ENCODE measurements around the gene PCDHGA5. TPM values are rescaled to one million over a fixed set of nuclear protein-coding genes. Genes with fewer than 3 reads are reported as not detected.
A peak's percentile ranks its signal among the peaks of the same experiment; 100 is the strongest.
"Not testable (repeated sequence)": the region's sequence is repeated elsewhere in the genome, so short reads cannot be mapped to it uniquely, and the experiment has no call there.

PCDHGA5 gene
- total RNA-seq, 1 donor from 2014 or later, result 0.51 TPM

DNA sequence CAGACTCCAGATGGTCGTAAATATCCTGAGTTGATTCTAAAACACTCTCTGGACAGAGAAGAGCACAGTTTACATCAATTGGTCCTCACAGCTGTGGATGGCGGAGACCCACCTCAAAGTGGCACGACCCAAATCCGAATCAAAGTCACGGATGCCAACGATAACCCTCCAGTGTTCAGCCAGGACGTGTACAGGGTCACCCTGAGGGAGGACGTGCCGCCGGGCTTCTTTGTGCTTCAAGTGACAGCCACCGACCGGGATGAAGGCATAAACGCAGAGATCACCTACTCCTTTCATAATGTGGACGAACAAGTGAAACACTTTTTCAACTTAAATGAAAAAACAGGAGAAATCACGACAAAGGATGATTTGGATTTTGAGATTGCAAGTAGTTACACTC is 3.3 kb upstream of the PCDHGA5 start:
- Mint-ChIP-seq H3K4me3 (peak overlapping the region; percentile 3), H3K9me3 (peaks cover 31% of the 10 kb centered on the region), H3K27ac (no peak overlapping the region), H3K4me1 (no peaks in the 10 kb centered on the region), H3K36me3 (ENCODE audit: low read depth) (peaks cover 13% of the 10 kb centered on the region), H3K27me3 (peaks cover 32% of the 10 kb centered on the region)
- intact Hi-C loops (cut with micrococcal nuclease), result loop anchor here (5.0 kb wide), 1 partner anchor 52 kb away; the partner anchor contains the start of gene PCDHGA10
- DNase-seq, result peak; percentile 51

DNA sequence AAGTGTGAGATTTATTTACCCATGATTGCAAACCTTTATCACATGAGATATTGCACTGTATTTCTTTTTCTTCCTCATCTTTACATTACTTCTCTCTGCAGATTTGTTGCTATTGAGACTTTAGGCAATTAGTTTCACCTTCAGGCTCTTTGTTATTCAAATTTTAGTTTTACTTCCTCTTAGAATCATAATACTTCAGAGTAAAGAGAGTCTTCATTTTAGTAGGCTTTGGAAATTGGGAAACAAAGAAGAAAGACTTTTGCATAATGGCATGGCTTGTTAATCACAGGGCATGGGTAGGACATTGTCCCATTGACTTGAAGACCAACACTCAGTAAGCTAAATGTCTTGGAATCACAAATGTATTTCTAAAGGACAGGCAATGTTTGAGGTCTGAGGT is 1.2 kb upstream of the PCDHGA5 start:
- H3K9me3 Mint-ChIP-seq, result peaks cover 24% of the 10 kb centered on the region
- no peak for DNase-seq
- H3K36me3 Mint-ChIP-seq (ENCODE audit: low read depth), result peaks cover 13% of the 10 kb centered on the region
- H3K27ac Mint-ChIP-seq, result no peak overlapping the region
- no peaks in the 10 kb centered on the region for H3K4me1 Mint-ChIP-seq
- intact Hi-C loops (cut with micrococcal nuclease), result loop anchor here (5.0 kb wide), 1 partner anchor 50 kb away; the partner anchor contains the start of gene PCDHGA10
- H3K27me3 Mint-ChIP-seq, result peaks cover 28% of the 10 kb centered on the region
- no peak overlapping the region for H3K4me3 Mint-ChIP-seq

DNA sequence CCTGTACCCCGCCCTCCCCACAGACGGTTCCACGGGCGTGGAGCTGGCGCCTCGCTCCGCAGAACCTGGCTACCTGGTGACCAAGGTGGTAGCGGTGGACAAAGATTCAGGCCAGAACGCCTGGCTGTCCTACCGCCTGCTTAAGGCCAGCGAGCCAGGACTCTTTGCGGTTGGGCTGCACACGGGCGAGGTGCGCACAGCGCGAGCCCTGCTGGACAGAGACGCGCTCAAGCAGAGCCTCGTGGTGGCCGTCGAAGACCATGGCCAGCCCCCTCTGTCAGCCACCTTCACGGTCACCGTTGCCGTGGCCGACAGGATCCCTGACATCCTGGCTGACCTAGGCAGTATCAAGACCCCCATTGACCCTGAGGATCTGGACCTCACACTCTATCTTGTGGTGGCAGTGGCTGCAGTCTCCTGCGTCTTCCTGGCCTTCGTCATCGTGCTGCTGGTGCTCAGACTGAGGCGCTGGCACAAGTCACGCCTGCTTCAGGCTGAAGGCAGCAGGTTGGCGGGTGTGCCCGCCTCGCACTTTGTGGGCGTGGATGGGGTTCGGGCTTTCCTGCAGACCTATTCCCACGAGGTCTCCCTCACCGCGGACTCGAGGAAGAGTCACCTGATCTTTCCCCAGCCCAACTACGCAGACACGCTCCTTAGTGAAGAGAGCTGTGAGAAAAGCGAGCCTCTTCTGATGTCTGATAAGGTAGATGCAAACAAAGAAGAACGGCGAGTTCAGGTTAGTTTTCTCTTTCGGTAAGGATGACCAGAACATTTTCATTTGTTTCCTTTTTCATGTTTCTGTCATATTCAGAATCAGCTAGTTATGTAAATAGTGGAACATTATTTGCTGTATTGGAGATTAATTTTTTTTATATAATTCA is 2.3 kb downstream of the PCDHGA5 start:
- Mint-ChIP-seq H3K4me1 (peaks cover 2% of the 10 kb centered on the region), H3K27ac (no peak overlapping the region), H3K27me3 (peaks cover 29% of the 10 kb centered on the region), H3K9me3 (peaks cover 27% of the 10 kb centered on the region), H3K36me3 (ENCODE audit: low read depth) (peaks cover 11% of the 10 kb centered on the region), H3K4me3 (no peak overlapping the region)
- intact Hi-C loops (cut with micrococcal nuclease), result no loop called here
- DNase-seq, result no peak

DNA sequence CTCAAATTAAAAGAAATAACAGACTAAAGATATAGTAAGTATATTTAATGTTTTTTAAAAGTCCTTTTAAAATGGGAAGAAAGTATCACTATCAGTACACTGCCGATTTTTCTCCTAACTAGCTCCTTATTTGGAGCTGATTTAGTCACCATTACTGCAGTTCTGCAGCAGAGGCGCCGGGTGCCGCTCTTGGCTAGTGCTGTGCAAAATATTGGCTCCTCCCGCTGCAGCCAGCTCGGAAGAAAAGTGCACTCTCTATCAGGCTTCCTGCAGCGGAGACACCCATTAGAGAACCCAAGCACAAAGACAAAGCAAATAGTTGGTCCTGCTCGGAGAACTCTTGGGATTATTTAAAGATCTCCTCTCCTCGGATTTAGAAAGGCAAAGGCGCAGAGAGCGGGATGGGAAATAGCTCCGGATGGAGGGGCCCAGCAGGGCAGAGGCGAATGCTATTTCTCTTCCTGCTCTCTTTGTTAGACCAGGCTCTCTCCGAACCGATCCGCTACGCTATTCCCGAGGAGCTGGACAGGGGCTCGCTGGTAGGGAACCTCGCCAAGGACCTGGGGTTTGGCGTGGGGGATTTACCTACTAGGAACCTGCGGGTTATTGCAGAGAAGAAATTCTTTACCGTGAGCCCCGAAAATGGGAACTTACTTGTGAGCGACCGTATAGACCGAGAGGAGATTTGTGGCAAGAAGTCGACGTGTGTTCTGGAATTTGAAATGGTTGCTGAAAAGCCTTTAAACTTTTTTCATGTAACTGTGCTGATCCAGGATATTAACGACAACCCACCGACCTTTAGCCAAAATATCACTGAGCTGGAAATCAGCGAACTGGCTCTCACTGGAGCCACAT is 6.3 kb downstream of the PCDHGA5 start, which contains the start of gene PCDHGB3:
Gene PCDHGB3, plus strand, starts transcription at position 249 of the 855 bp plus-strand sequence. Its CDS starts 153 bp downstream, at position 402.
- H3K27me3 Mint-ChIP-seq, result peaks cover 17% of the 10 kb centered on the region
- peak; percentile 71 for DNase-seq
- no peak within 1 kb of the TSS for H3K27ac Mint-ChIP-seq
- H3K36me3 Mint-ChIP-seq (ENCODE audit: low read depth), result peaks cover 5% of the 10 kb centered on the region
- H3K9me3 Mint-ChIP-seq, result peaks cover 28% of the 10 kb centered on the region
- peaks cover 2% of the 10 kb centered on the region for H3K4me1 Mint-ChIP-seq
- H3K4me3 Mint-ChIP-seq, result peak within 1 kb of the TSS; percentile 79
- intact Hi-C loops (cut with micrococcal nuclease), result no loop called here

DNA sequence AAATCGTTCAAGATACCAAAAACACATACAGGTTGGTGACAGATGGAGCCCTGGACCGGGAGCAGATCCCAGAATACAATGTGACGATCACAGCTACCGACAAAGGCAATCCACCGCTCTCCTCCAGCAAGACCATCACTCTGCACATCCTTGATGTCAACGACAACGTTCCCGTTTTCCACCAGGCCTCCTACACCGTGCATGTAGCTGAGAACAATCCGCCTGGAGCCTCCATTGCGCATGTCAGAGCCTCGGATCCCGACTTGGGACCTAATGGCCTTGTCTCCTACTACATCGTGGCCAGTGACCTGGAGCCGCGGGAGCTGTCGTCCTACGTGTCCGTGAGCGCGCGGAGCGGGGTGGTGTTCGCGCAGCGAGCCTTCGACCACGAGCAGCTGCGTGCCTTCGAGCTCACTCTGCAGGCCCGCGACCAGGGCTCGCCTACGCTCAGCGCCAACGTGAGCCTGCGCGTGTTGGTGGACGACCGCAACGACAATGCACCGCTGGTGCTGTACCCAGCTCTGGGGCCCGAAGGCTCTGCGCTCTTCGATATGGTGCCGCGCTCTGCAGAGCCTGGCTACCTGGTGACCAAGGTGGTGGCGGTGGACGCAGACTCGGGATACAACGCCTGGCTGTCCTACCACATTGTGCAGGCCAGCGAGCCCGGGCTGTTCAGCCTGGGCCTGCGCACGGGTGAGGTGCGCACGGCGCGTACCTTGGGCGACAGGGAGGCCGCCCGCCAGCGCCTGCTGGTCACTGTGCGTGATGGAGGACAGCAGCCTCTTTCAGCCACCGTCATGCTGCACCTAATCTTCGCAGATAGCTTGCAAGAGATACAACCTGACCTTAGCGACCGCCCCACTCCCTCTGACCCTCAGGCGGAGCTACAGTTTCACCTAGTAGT is 7.9 kb downstream of the PCDHGA5 start:
- no peak overlapping the region for H3K4me3 Mint-ChIP-seq
- H3K36me3 Mint-ChIP-seq (ENCODE audit: low read depth), result peaks cover 3% of the 10 kb centered on the region
- peaks cover 14% of the 10 kb centered on the region for H3K27me3 Mint-ChIP-seq
- peaks cover 25% of the 10 kb centered on the region for H3K9me3 Mint-ChIP-seq
- peak; percentile 50 for DNase-seq
- no peak overlapping the region for H3K27ac Mint-ChIP-seq
- intact Hi-C loops (cut with micrococcal nuclease), result no loop called here
- H3K4me1 Mint-ChIP-seq, result peaks cover 2% of the 10 kb centered on the region

DNA sequence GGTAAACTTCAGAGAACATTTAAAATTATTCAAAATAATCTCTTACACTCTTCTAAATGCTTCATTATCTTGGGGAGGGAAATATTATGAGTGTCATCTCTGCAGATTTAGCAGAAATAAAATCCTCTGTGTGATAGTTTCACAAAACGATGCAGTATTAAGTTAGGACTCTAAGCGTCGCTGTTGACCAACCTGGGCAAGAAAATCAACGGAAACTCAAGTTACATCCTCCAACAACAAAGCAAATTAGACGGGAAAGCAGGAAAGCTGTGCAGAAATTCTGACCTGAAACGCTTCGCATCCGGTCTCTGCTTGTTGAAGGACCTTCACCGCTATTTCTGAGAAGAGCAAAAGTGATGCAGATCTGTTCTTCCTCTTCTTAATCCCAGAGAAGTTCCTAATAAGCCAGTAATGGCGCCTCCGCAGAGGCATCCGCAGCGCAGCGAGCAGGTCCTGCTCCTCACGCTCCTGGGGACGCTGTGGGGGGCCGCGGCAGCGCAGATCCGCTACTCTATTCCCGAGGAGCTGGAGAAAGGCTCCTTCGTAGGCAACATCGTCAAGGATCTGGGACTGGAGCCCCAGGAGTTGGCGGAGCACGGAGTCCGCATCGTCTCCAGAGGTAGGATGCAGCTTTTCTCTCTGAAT is 9.8 kb downstream of the PCDHGA5 start, which contains the start of gene PCDHGA6:
Gene PCDHGA6, plus strand, starts transcription at position 219 of the 645 bp plus-strand sequence. Its CDS starts 193 bp downstream, at position 412.
- Mint-ChIP-seq H3K4me1 (peaks cover 2% of the 10 kb centered on the region), H3K4me3 (no peak within 1 kb of the TSS), H3K36me3 (ENCODE audit: low read depth) (peaks cover 3% of the 10 kb centered on the region), H3K9me3 (peaks cover 25% of the 10 kb centered on the region), H3K27ac (no peak within 1 kb of the TSS), H3K27me3 (peaks cover 14% of the 10 kb centered on the region)
- peak; percentile 55 for DNase-seq
- intact Hi-C loops (cut with micrococcal nuclease), result no loop called here

DNA sequence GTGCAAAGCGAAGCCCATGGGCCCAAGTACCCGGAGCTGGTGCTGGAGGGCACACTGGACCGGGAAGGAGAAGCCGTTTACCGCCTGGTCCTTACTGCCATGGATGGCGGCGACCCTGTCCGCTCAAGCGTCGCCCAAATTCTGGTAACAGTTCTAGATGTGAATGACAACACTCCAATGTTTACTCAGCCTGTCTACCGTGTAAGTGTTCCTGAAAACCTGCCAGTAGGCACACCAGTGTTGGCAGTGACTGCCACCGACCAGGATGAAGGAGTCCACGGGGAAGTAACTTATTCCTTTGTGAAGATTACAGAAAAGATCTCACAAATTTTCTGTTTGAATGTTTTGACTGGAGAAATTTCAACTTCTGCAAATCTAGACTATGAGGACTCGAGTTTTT is 10.7 kb downstream of the PCDHGA5 start:
- Mint-ChIP-seq H3K27ac (no peak overlapping the region), H3K4me1 (peaks cover 2% of the 10 kb centered on the region), H3K9me3 (peaks cover 25% of the 10 kb centered on the region), H3K4me3 (no peak overlapping the region), H3K27me3 (peaks cover 14% of the 10 kb centered on the region), H3K36me3 (ENCODE audit: low read depth) (peaks cover 3% of the 10 kb centered on the region)
- intact Hi-C loops (cut with micrococcal nuclease), result no loop called here
- DNase-seq, result no peak

DNA sequence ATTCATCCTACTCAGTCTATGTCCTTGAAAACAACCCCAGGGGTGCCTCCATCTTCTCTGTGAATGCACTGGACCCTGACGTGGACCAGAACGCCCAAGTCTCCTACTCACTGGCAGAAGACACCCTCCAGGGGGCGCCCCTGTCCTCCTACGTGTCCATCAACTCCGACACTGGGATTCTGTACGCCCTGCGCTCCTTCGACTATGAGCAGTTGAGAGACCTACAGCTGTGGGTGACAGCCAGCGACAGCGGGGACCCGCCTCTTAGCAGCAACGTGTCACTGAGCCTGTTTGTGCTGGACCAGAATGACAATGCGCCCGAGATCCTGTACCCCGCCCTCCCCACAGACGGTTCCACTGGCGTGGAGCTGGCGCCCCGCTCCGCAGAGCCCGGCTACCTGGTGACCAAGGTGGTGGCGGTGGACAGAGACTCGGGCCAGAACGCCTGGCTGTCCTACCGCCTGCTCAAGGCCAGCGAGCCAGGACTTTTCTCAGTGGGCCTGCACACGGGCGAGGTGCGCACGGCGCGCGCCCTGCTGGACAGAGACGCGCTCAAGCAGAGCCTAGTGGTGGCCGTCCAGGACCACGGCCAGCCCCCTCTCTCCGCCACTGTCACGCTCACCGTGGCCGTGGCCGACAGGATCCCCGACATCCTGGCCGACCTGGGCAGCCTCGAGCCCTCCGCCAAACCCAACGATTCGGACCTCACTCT is 11.6 kb downstream of the PCDHGA5 start:
- Mint-ChIP-seq H3K9me3 (peaks cover 22% of the 10 kb centered on the region), H3K27me3 (peaks cover 11% of the 10 kb centered on the region)
- DNase-seq; intact Hi-C loops (cut with micrococcal nuclease); H3K36me3 Mint-ChIP-seq (ENCODE audit: low read depth); H3K4me3 Mint-ChIP-seq; H3K27ac Mint-ChIP-seq; H3K4me1 Mint-ChIP-seq: not testable (repeated sequence)

DNA sequence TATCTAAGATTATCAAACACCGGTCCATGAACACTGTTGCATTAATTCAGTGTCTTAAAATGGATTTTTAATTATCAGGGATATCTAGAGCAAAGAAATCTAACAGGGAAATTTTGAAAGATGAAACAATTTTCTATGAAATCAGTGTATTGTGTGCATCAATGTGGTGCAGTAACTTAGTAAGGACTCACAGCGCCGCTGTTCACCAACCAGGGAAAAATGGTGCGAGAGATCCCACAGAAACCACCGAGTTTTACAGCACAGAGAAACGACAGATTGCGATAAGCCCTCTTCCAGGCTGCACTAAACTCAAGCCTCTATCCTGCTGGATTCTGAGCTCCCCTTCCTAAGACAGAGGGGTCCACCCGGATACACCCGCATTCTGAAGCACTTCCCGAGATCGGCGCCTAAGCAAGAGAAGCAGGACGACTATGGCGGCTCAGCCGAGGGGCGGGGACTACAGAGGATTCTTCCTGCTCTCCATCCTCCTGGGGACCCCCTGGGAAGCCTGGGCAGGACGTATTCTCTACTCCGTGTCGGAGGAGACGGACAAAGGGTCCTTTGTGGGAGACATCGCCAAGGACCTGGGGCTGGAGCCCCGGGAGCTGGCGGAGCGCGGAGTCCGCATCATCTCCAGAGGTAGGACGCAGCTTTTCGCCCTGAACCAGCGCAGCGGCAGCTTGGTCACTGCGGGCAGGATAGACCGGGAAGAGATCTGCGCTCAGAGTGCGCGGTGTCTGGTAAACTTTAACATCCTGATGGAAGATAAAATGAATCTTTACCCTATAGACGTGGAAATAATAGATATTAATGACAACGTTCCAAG is 18.7 kb downstream of the PCDHGA5 start, which contains the start of gene PCDHGA7:
Gene PCDHGA7, plus strand, starts transcription at position 274 of the 826 bp plus-strand sequence. Its CDS starts 158 bp downstream, at position 432.
- Mint-ChIP-seq H3K9me3 (peaks cover 4% of the 10 kb centered on the region), H3K27ac (peak within 1 kb of the TSS; percentile 20), H3K36me3 (ENCODE audit: low read depth) (no peaks in the 10 kb centered on the region), H3K27me3 (peaks cover 8% of the 10 kb centered on the region), H3K4me3 (peak within 1 kb of the TSS; percentile 82), H3K4me1 (no peaks in the 10 kb centered on the region)
- intact Hi-C loops (cut with micrococcal nuclease), result no loop called here
- peak; percentile 55 for DNase-seq

DNA sequence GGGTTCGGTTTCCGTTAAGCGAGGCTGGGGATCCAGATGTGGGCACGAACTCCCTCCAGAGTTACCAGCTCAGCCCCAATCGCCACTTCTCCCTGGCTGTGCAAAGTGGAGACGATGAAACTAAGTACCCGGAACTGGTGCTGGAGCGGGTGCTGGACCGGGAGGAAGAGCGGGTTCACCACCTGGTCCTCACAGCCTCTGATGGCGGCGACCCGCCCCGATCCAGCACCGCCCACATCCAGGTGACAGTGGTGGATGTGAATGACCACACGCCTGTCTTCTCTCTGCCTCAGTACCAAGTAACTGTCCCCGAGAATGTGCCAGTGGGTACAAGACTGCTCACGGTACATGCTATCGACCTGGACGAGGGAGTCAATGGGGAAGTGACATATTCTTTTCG is 19.4 kb downstream of the PCDHGA5 start:
- DNase-seq, result no peak
- Mint-ChIP-seq H3K4me1 (no peaks in the 10 kb centered on the region), H3K4me3 (peak overlapping the region; percentile 82), H3K27ac (no peak overlapping the region), H3K36me3 (ENCODE audit: low read depth) (no peaks in the 10 kb centered on the region), H3K27me3 (peaks cover 8% of the 10 kb centered on the region), H3K9me3 (peaks cover 6% of the 10 kb centered on the region)
- intact Hi-C loops (cut with micrococcal nuclease), result no loop called here

DNA sequence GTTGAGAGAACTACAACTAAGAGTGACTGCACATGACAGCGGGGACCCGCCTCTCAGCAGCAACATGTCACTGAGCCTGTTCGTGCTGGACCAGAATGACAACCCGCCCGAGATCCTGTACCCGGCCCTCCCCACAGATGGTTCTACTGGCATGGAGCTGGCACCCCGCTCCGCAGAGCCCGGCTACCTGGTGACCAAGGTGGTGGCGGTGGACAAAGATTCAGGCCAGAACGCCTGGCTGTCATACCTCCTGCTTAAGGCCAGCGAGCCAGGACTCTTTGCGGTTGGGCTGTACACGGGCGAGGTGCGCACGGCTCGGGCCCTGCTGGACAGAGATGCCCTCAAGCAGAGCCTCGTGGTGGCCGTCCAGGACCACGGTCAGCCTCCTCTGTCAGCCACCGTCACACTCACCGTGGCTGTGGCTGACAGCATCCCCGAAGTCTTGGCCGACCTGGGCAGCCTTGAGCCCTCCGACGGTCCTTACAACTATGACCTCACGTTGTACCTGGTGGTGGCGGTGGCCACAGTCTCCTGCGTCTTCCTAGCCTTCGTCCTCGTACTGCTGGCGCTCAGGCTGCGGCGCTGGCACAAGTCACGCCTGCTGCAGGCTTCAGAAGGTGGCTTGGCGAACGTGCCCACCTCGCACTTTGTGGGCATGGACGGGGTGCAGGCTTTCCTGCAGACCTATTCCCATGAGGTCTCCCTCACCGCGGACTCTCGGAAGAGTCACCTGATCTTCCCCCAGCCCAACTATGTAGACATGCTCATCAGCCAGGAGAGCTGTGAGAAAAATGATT is 20.7 kb downstream of the PCDHGA5 start:
- intact Hi-C loops (cut with micrococcal nuclease), result no loop called here
- no peak for DNase-seq
- Mint-ChIP-seq H3K4me1 (no peaks in the 10 kb centered on the region), H3K4me3 (no peak overlapping the region), H3K27me3 (peaks cover 13% of the 10 kb centered on the region), H3K27ac (no peak overlapping the region), H3K36me3 (ENCODE audit: low read depth) (no peaks in the 10 kb centered on the region), H3K9me3 (peaks cover 14% of the 10 kb centered on the region)
